OCI-LY3 (cell line): Measurements from ENCODE around the gene YAF2.
"Not testable (repeated sequence)": the region's sequence is repeated elsewhere in the genome, so short reads cannot be mapped to it uniquely, and the experiment has no call there.

Experiments used
- H2AFZ ChIP-seq: fragments of 200-600, 300-600 bp; shearing (Covaris generic); 2 replicates; pipeline ENCODE4 v1.6.0; 2014; ENCODE audit warnings: antibody characterized with exemption, low read depth, low read length
- H3K27ac ChIP-seq: fragments of 200-600, 300-600 bp; sonication (generic); 2 replicates; pipeline ENCODE4 v1.5.1; 2014; ENCODE audit warnings: mild to moderate bottlenecking, low read length, moderate library complexity, mixed read lengths
- H3K27me3 ChIP-seq: fragments of 200-600, 300-600 bp; sonication (generic); 2 replicates; pipeline ENCODE4 v1.6.1; 2014; ENCODE audit warnings: low read depth, low read length, mixed read lengths
- H3K36me3 ChIP-seq: fragments of 200-600, 300-600 bp; sonication (generic); replicated peaks from 2 replicates; pipeline ENCODE3; 2014; ENCODE audit warnings: low read depth, low read length, mixed read lengths
- H3K4me1 ChIP-seq: fragments of 300-600, 200-600 bp; sonication (generic); 2 replicates; pipeline ENCODE4 v1.6.1; 2014; ENCODE audit warnings: low read length, mixed read lengths
- H3K4me2 ChIP-seq: fragments of 200-600, 300-600 bp; sonication (generic); 2 replicates; pipeline ENCODE4 v1.6.1; 2014; ENCODE audit warnings: low read length, mixed read lengths
- H3K4me3 ChIP-seq: fragments of 300-600, 200-600 bp; sonication (generic); 2 replicates; pipeline ENCODE4 v1.5.1; 2014; ENCODE audit warnings: antibody characterized with exemption, mild to moderate bottlenecking, low read length, moderate library complexity
- H3K79me2 ChIP-seq: fragments of 300-600, 200-600 bp; shearing (Covaris generic); 2 replicates; pipeline ENCODE4 v1.6.1; 2014; ENCODE audit warnings: mild to moderate bottlenecking, low read length, mixed read lengths
- H3K9ac ChIP-seq: fragments of 300-600, 200-600 bp; shearing (Covaris generic); 2 replicates; pipeline ENCODE4 v1.6.0; 2014; ENCODE audit warnings: mild to moderate bottlenecking, low read length, moderate library complexity
- H3K9me3 ChIP-seq: fragments of 200-600, 300-600 bp; shearing (Covaris generic); 2 replicates; pipeline ENCODE4 v1.6.1; 2014; ENCODE audit warnings: low read length, mixed read lengths; ENCODE audit not compliant: insufficient read depth
- H4K20me1 ChIP-seq: fragments of 200-600, 300-600 bp; sonication (generic); 2 replicates; pipeline ENCODE4 v1.6.1; 2016; ENCODE audit warnings: low read length, mixed read lengths; ENCODE audit not compliant: insufficient read depth
- EZH2phosphoT487 ChIP-seq: fragments of 200-600 bp; shearing (Covaris generic); IDR thresholded peaks from 2 replicates; pipeline ENCODE4 v1.6.1; 2018; ENCODE audit warnings: antibody characterized with exemption, mixed run types, low read depth
- TF ChIP-seq, protein P1 (sequence below): fragments of 200-600, 300-600 bp; sonication (generic); IDR thresholded peaks from 2 replicates; pipeline ENCODE4 v1.5.1; 2014; ENCODE audit warnings: antibody characterized with exemption, low read length, low read depth

The YAF2 gene

GRCh38 chr12:42255866-42256261, 17.8 kb upstream of the YAF2 start:
- H3K36me3 ChIP-seq, result no peaks in the 10 kb centered on the region
- peaks cover 10% of the 10 kb centered on the region for H3K4me1 ChIP-seq
- no peak overlapping the region for H3K4me2 ChIP-seq
- no peak overlapping the region for H3K9ac ChIP-seq
- no peak overlapping the region for H3K4me3 ChIP-seq
- no peak overlapping the region for H2AFZ ChIP-seq
- no peaks in the 10 kb centered on the region for H3K27me3 ChIP-seq
- no peaks in the 10 kb centered on the region for H3K79me2 ChIP-seq
- H3K9me3 ChIP-seq, result no peaks in the 10 kb centered on the region
- TF ChIP-seq, protein P1, sequence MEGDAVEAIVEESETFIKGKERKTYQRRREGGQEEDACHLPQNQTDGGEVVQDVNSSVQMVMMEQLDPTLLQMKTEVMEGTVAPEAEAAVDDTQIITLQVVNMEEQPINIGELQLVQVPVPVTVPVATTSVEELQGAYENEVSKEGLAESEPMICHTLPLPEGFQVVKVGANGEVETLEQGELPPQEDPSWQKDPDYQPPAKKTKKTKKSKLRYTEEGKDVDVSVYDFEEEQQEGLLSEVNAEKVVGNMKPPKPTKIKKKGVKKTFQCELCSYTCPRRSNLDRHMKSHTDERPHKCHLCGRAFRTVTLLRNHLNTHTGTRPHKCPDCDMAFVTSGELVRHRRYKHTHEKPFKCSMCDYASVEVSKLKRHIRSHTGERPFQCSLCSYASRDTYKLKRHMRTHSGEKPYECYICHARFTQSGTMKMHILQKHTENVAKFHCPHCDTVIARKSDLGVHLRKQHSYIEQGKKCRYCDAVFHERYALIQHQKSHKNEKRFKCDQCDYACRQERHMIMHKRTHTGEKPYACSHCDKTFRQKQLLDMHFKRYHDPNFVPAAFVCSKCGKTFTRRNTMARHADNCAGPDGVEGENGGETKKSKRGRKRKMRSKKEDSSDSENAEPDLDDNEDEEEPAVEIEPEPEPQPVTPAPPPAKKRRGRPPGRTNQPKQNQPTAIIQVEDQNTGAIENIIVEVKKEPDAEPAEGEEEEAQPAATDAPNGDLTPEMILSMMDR, result no peak
- no peak for TF ChIP-seq EZH2phosphoT487
- H3K27ac ChIP-seq, result no peak overlapping the region
- H4K20me1 ChIP-seq, result no peaks in the 10 kb centered on the region

GRCh38 chr12:42255221-42255865, 17.3 kb upstream of the YAF2 start:
- Histone ChIP-seq H3K79me2 (no peaks in the 10 kb centered on the region), H2AFZ (no peak overlapping the region), H3K27ac (no peak overlapping the region), H3K4me1 (peaks cover 10% of the 10 kb centered on the region), H3K27me3 (no peaks in the 10 kb centered on the region), H4K20me1 (no peaks in the 10 kb centered on the region), H3K4me3 (no peak overlapping the region), H3K9me3 (no peaks in the 10 kb centered on the region), H3K9ac (no peak overlapping the region), H3K4me2 (no peak overlapping the region), H3K36me3 (no peaks in the 10 kb centered on the region)
- no peak for TF ChIP-seq EZH2phosphoT487
- TF ChIP-seq, protein P1, result no peak

DNA sequence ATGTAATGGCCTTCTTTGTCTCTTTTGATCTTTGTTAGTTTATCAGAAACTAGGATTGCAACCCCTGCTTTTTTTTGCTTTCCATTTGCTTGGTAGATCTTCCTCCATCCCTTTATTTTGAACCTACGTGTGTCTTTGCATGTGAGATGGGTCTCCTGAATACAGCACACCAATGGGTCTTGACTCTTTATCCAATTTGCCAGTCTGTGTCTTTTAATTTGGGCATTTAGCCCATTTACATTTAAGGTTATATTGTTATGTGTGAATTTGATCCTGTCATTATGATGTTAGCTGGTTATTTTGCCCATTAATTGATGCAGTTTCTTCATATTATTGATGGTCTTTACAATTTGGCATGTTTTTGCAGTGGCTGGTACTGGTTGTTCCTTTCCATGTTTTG, 14.6 kb upstream of the YAF2 start:
- not testable (repeated sequence) for H3K4me3 ChIP-seq, H2AFZ ChIP-seq, H4K20me1 ChIP-seq, H3K27me3 ChIP-seq, H3K9me3 ChIP-seq, H3K4me2 ChIP-seq, H3K36me3 ChIP-seq, H3K79me2 ChIP-seq, H3K4me1 ChIP-seq, H3K9ac ChIP-seq, H3K27ac ChIP-seq

- H3K27ac ChIP-seq, H3K9me3 ChIP-seq, H3K4me1 ChIP-seq, H3K79me2 ChIP-seq, H2AFZ ChIP-seq, H3K27me3 ChIP-seq, H3K4me3 ChIP-seq, H3K36me3 ChIP-seq, H4K20me1 ChIP-seq, H3K9ac ChIP-seq, H3K4me2 ChIP-seq: not testable (repeated sequence)
Observed at GRCh38 chr12:42249033-42249432, 11.0 kb upstream of the YAF2 start.

- Histone ChIP-seq H3K27me3 (no peaks in the 10 kb centered on the region), H4K20me1 (no peaks in the 10 kb centered on the region), H3K9me3 (no peaks in the 10 kb centered on the region), H3K4me3 (no peak overlapping the region), H2AFZ (no peak overlapping the region), H3K9ac (no peak overlapping the region), H3K4me1 (peaks cover 18% of the 10 kb centered on the region), H3K4me2 (no peak overlapping the region), H3K27ac (no peak overlapping the region), H3K79me2 (peaks cover 40% of the 10 kb centered on the region), H3K36me3 (peaks cover 7% of the 10 kb centered on the region)
- TF ChIP-seq, protein P1, result no peak
- TF ChIP-seq EZH2phosphoT487, result no peak
Observed at GRCh38 chr12:42240131-42240750, 2.2 kb upstream of the YAF2 start.
